ENCODE measurements around the gene TSHZ2.

TSHZ2 gene

GRCh38 chr20:53069132-53069531 is 97.0 kb downstream of the TSHZ2 start:
- FAIRE-seq: no peak

- no peak for FAIRE-seq
These were observed 98.1 kb downstream of the TSHZ2 start for GRCh38 chr20:53070224-53070623.

- no peak for FAIRE-seq
These were observed 98.7 kb downstream of the TSHZ2 start for GRCh38 chr20:53070706-53071392.

- no peak for FAIRE-seq
These were observed 99.7 kb downstream of the TSHZ2 start for GRCh38 chr20:53071833-53072232.

- no peak for FAIRE-seq
These were observed 100.9 kb downstream of the TSHZ2 start for GRCh38 chr20:53072923-53073579.

- FAIRE-seq: no peak
These were observed 101.7 kb downstream of the TSHZ2 start for GRCh38 chr20:53073636-53074415.

GRCh38 chr20:53074811-53075314 is 102.7 kb downstream of the TSHZ2 start:
- no peak for FAIRE-seq

GRCh38 chr20:53076668-53077067 is 104.5 kb downstream of the TSHZ2 start:
- FAIRE-seq: no peak

GRCh38 chr20:53077373-53078205 is 105.4 kb downstream of the TSHZ2 start:
- peak; percentile 95 for FAIRE-seq

GRCh38 chr20:53078761-53079160 is 106.6 kb downstream of the TSHZ2 start:
- no peak for FAIRE-seq

- FAIRE-seq: no peak
These were observed 107.1 kb downstream of the TSHZ2 start for GRCh38 chr20:53079261-53079691.

- FAIRE-seq: no peak
These were observed 107.9 kb downstream of the TSHZ2 start for GRCh38 chr20:53079828-53080686.

GRCh38 chr20:53080687-53080962 is 108.5 kb downstream of the TSHZ2 start:
- no peak for FAIRE-seq

GRCh38 chr20:53080969-53081871 is 109.1 kb downstream of the TSHZ2 start:
- FAIRE-seq: no peak

GRCh38 chr20:53081916-53082863 is 110.0 kb downstream of the TSHZ2 start:
- FAIRE-seq: peak; percentile 49

- FAIRE-seq: no peak
These were observed 111.3 kb downstream of the TSHZ2 start for GRCh38 chr20:53083411-53083810.

- no peak for FAIRE-seq
These were observed 112.3 kb downstream of the TSHZ2 start for GRCh38 chr20:53084408-53084997.

GRCh38 chr20:53085720-53086119 is 113.6 kb downstream of the TSHZ2 start:
- no peak for FAIRE-seq

Data from islet of Langerhans (tissue), 1 donor.